Activated CD4-positive, alpha-beta T cell treated with anti-CD3 and anti-CD28 coated beads, Interleukin-2, amount 50 U/mL, for 24 hours (primary cell): ENCODE data around the gene BCO2.

Experiments
- DNase-seq, 2 donors: peaks; one replicate each; pipeline ENCODE4 v3.0.0-alpha.2; 2020; ENCODE audit warnings: low read depth in 1 of 2, low spot score in 1 of 2

BCO2 gene

GRCh38 chr11:112247201-112247600 lies 71.9 kb downstream of the BCO2 start:
- DNase-seq = no peak

- DNase-seq = no peak
Observed at GRCh38 chr11:112248201-112248600, 72.9 kb downstream of the BCO2 start.

GRCh38 chr11:112249871-112250610 lies 74.7 kb downstream of the BCO2 start:
- no peak for DNase-seq

GRCh38 chr11:112253605-112254242 lies 78.4 kb downstream of the BCO2 start:
- no peak for DNase-seq

GRCh38 chr11:112255067-112255720 lies 79.9 kb downstream of the BCO2 start:
- no peak for DNase-seq

GRCh38 chr11:112260490-112260889 lies 85.2 kb downstream of the BCO2 start, which contains the start of gene PLET1:
Gene PLET1, minus strand, starts transcription at chr11:112260860. Its CDS starts 271 bp downstream, at chr11:112260589.
- no peak for DNase-seq

GRCh38 chr11:112265659-112266409 lies 90.5 kb downstream of the BCO2 start:
- no peak for DNase-seq

- DNase-seq = no peak
Observed at GRCh38 chr11:112266410-112266778, 91.1 kb downstream of the BCO2 start.

GRCh38 chr11:112267188-112267591 lies 91.9 kb downstream of the BCO2 start:
- DNase-seq = no peak

GRCh38 chr11:112268406-112268805 lies 93.1 kb downstream of the BCO2 start:
- no peak for DNase-seq
